GM12872 (cell line): ENCODE measurements around the gene NHS.

ENCODE experiments used
- TF ChIP-seq, protein P1 (sequence below): IDR thresholded peaks from 3 replicates; pipeline ENCODE4 v1.5.1; 2011; ENCODE audit warnings: low read depth, mild to moderate bottlenecking, low read length, moderate library complexity; ENCODE audit not compliant: insufficient read depth

NHS gene

DNA sequence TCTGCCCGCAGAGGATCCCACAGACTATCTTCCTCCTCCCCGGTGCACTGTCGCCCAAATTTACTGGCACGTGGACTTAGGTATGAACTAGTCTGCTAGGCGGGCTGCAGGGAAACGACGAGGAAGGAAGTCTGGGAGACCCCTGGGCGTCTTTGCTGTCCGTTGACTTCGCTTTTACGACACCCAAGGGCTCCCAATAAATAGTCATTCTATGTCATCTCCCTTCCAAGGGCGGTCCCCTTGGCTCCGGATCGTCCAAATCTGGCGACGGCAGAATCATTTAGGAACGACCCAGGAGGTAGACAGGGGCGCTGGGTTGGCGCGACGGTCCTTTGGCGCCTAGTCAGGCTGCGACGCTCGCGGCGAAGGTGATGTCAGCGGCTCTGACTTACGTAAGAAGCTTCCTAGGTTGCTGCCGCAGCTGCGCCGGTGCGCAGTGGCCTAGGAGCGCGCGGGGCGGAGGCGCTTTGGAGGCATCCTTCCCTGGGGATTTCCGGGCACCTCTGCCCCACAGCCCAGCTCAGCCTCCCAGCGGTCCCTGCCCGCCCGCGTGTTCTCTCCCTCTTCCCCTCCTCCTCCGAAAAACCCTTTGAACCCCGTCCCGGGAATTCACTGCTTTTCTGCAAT, 2.2 kb downstream of the NHS start:
- TF ChIP-seq, protein P1, sequence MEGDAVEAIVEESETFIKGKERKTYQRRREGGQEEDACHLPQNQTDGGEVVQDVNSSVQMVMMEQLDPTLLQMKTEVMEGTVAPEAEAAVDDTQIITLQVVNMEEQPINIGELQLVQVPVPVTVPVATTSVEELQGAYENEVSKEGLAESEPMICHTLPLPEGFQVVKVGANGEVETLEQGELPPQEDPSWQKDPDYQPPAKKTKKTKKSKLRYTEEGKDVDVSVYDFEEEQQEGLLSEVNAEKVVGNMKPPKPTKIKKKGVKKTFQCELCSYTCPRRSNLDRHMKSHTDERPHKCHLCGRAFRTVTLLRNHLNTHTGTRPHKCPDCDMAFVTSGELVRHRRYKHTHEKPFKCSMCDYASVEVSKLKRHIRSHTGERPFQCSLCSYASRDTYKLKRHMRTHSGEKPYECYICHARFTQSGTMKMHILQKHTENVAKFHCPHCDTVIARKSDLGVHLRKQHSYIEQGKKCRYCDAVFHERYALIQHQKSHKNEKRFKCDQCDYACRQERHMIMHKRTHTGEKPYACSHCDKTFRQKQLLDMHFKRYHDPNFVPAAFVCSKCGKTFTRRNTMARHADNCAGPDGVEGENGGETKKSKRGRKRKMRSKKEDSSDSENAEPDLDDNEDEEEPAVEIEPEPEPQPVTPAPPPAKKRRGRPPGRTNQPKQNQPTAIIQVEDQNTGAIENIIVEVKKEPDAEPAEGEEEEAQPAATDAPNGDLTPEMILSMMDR: no peak

DNA sequence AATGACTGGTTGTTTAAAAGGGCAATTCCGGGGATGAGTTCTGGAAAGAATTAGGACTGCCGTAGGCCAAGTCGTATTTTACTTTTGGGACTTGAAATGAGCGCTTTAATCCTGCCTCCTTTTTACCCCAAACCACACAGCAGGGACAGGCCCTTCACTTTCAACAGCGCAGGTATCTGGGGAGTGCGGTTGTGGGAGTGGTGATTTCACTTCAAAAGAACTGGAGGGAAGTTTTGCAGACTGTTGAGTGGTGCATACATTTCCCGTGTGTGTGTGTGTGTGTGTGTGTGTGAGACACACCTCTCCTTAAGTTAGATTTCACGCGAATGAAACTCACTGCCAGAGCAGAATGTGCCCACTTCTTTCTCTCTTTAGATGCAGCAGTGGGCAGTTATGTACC, 2.8 kb downstream of the NHS start:
- TF ChIP-seq, protein P1: no peak

GRCh38 chrX:17380221-17380620, 5.2 kb downstream of the NHS start:
- TF ChIP-seq, protein P1: no peak

GRCh38 chrX:17390419-17390850, 15.4 kb downstream of the NHS start:
- TF ChIP-seq, protein P1: no peak

DNA sequence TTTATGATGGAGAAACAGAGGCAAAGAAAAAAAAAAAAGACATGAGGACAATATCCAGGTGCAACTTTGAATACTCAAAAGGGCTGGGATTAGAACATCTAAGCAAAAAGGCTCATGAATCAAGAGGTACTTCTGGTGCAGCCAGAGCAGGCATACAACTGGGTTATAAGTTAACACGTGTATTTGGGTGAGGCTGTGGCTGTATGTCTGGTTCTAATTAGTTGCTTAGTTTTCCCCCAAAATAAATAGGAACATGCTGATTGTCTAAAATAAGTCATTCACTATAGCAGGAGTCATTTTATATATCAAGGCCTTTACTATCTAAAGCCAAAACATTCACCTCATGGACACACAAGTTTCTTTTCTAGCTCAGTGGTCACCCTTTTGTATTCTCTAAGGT, 20.2 kb downstream of the NHS start:
- TF ChIP-seq, protein P1: no peak

DNA sequence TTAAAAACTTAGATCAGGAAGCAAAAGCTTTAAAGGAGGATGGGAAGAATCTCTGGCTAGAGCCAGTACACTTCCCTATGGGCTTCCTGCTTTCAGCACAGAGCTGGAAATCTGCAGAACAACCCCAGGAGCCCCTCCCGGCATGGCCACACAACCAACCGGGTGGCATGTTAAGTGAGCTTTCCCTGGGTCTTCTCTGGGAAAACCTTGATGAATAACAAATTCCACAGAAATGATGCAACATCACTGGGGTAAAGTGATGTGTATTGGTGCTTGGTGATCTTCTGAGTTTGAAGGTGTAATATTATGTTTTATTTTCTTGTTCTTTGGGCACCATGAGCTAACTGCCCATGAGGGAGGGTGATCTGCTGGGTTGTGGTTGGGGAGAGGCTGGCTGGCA, 22.1 kb downstream of the NHS start:
- TF ChIP-seq, protein P1: no peak

GRCh38 chrX:17403189-17403691, 28.2 kb downstream of the NHS start:
- TF ChIP-seq, protein P1: no peak

GRCh38 chrX:17403972-17404371, 29.0 kb downstream of the NHS start:
- TF ChIP-seq, protein P1: no peak
